HepG2 (cell line): Measurements from ENCODE around the gene CD109. TPM values are rescaled to one million over a fixed set of nuclear protein-coding genes. Genes with fewer than 3 reads are reported as not detected.

Experiments
- EZH2 ChIP-seq: conservative IDR thresholded peaks from 2 replicates; pipeline ENCODE4 v1.6.1; 2012; ENCODE audit warnings: mild to moderate bottlenecking, low read depth, low read length, moderate library complexity
- FOXA3 ChIP-seq: IDR thresholded peaks from 2 replicates; pipeline ENCODE4 v1.6.1; 2016; ENCODE audit warnings: missing genetic modification reagents, missing compliant biosample characterization
- HNF1A ChIP-seq, 2 experiments: sonication (generic) in 1 of 2; formaldehyde crosslinking in 1 of 2; IDR thresholded peaks; 2 replicates each; pipeline versions ENCODE4 v1.4.0 to v1.6.1; 2016 to 2020; ENCODE audit warnings: borderline replicate concordance in 1 of 2, low read depth in 1 of 2, mild to moderate bottlenecking in 1 of 2, missing genetic modification reagents in 1 of 2
- KDM5B ChIP-seq: sonication (generic); formaldehyde crosslinking; IDR thresholded peaks from 2 replicates; pipeline ENCODE4 v1.4.0; 2020; ENCODE audit warnings: missing genetic modification reagents, mild to moderate bottlenecking, borderline replicate concordance
- NFYB ChIP-seq: sonication (generic); formaldehyde crosslinking; IDR thresholded peaks from 2 replicates; pipeline ENCODE4 v1.4.0; 2020; ENCODE audit warnings: missing genetic modification reagents
- RBM22 ChIP-seq: fragments of 200-400 bp; formaldehyde crosslinking; optimal IDR thresholded peaks from 2 replicates; pipeline ENCODE3; 2017; ENCODE audit warnings: mild to moderate bottlenecking, low read length, moderate library complexity
- SMAD1 ChIP-seq: sonication (generic); formaldehyde crosslinking; IDR thresholded peaks from 2 replicates; pipeline ENCODE4 v1.4.0; 2020; ENCODE audit warnings: missing genetic modification reagents, low read depth, mild to moderate bottlenecking, borderline replicate concordance
- ZNF10 ChIP-seq: sonication (generic); formaldehyde crosslinking; IDR thresholded peaks from 2 replicates; pipeline ENCODE4 v1.4.0; 2020; ENCODE audit warnings: mild to moderate bottlenecking, low read depth, missing genetic modification reagents, borderline replicate concordance
- ZNF720 ChIP-seq: sonication (generic); formaldehyde crosslinking; IDR thresholded peaks from 2 replicates; pipeline ENCODE4 v1.4.0; 2020; ENCODE audit warnings: missing genetic modification reagents
- polyA plus RNA-seq, 8 experiments: library from polyadenylated mRNA; depleted of rRNA in 3 of 8; stranded (reverse) in 7 of 8; unstranded in 1 of 8; fragments of >200 nt; fragmentation: Illumina TruSeq in 4 of 8; extraction: Trizol in 4 of 8; gene quantifications; 2 replicates each; pipeline versions ENCODE4 v1.2.1 to v1.2.3, GENCODE V29; 2011 to 2016; ENCODE audit warnings: low read depth in 4 of 8, missing spikeins in 1 of 8, mixed read lengths in 1 of 8; ENCODE audit not compliant: insufficient read depth in 1 of 8
- total RNA-seq, 5 experiments: library from RNA; depleted of rRNA; stranded (reverse); fragments of >200 nt; fragmentation: Illumina TruSeq; extraction: Trizol; gene quantifications; 2 replicates each; pipeline ENCODE4 v1.2.3, GENCODE V29; 2016; ENCODE audit warnings: low read depth in 1 of 5
- TF ChIP-seq, protein P1 (sequence below): sonication (generic); formaldehyde crosslinking; IDR thresholded peaks from 2 replicates; pipeline ENCODE4 v1.5.0; 2020; ENCODE audit warnings: mild to moderate bottlenecking, missing genetic modification reagents, borderline replicate concordance
- TF ChIP-seq, protein P2 (sequence below): sonication (generic); formaldehyde crosslinking; IDR thresholded peaks from 2 replicates; pipeline ENCODE4 v1.4.0; 2020; ENCODE audit warnings: missing genetic modification reagents, borderline replicate concordance

Gene CD109
- total and polyA plus RNA-seq, 2 of the 13 experiments (the other 11 are each of a cell fraction or from before 2014, with no cell fraction given) = 0.93 to 2.1 TPM

- TF ChIP-seq, protein P1, sequence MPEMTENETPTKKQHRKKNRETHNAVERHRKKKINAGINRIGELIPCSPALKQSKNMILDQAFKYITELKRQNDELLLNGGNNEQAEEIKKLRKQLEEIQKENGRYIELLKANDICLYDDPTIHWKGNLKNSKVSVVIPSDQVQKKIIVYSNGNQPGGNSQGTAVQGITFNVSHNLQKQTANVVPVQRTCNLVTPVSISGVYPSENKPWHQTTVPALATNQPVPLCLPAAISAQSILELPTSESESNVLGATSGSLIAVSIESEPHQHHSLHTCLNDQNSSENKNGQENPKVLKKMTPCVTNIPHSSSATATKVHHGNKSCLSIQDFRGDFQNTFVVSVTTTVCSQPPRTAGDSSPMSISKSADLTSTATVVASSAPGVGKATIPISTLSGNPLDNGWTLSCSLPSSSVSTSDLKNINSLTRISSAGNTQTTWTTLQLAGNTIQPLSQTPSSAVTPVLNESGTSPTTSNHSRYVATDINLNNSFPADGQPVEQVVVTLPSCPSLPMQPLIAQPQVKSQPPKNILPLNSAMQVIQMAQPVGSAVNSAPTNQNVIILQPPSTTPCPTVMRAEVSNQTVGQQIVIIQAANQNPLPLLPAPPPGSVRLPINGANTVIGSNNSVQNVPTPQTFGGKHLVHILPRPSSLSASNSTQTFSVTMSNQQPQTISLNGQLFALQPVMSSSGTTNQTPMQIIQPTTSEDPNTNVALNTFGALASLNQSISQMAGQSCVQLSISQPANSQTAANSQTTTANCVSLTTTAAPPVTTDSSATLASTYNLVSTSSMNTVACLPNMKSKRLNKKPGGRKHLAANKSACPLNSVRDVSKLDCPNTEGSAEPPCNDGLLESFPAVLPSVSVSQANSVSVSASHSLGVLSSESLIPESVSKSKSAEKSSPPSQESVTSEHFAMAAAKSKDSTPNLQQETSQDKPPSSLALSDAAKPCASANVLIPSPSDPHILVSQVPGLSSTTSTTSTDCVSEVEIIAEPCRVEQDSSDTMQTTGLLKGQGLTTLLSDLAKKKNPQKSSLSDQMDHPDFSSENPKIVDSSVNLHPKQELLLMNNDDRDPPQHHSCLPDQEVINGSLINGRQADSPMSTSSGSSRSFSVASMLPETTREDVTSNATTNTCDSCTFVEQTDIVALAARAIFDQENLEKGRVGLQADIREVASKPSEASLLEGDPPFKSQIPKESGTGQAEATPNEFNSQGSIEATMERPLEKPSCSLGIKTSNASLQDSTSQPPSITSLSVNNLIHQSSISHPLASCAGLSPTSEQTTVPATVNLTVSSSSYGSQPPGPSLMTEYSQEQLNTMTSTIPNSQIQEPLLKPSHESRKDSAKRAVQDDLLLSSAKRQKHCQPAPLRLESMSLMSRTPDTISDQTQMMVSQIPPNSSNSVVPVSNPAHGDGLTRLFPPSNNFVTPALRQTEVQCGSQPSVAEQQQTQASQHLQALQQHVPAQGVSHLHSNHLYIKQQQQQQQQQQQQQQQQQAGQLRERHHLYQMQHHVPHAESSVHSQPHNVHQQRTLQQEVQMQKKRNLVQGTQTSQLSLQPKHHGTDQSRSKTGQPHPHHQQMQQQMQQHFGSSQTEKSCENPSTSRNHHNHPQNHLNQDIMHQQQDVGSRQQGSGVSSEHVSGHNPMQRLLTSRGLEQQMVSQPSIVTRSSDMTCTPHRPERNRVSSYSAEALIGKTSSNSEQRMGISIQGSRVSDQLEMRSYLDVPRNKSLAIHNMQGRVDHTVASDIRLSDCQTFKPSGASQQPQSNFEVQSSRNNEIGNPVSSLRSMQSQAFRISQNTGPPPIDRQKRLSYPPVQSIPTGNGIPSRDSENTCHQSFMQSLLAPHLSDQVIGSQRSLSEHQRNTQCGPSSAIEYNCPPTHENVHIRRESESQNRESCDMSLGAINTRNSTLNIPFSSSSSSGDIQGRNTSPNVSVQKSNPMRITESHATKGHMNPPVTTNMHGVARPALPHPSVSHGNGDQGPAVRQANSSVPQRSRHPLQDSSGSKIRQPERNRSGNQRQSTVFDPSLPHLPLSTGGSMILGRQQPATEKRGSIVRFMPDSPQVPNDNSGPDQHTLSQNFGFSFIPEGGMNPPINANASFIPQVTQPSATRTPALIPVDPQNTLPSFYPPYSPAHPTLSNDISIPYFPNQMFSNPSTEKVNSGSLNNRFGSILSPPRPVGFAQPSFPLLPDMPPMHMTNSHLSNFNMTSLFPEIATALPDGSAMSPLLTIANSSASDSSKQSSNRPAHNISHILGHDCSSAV = no peak
- no peak for TF ChIP-seq ZNF720 (CRISPR knock-in tag)
- TF ChIP-seq KDM5B (CRISPR knock-in tag) = no peak
- TF ChIP-seq, protein P2, sequence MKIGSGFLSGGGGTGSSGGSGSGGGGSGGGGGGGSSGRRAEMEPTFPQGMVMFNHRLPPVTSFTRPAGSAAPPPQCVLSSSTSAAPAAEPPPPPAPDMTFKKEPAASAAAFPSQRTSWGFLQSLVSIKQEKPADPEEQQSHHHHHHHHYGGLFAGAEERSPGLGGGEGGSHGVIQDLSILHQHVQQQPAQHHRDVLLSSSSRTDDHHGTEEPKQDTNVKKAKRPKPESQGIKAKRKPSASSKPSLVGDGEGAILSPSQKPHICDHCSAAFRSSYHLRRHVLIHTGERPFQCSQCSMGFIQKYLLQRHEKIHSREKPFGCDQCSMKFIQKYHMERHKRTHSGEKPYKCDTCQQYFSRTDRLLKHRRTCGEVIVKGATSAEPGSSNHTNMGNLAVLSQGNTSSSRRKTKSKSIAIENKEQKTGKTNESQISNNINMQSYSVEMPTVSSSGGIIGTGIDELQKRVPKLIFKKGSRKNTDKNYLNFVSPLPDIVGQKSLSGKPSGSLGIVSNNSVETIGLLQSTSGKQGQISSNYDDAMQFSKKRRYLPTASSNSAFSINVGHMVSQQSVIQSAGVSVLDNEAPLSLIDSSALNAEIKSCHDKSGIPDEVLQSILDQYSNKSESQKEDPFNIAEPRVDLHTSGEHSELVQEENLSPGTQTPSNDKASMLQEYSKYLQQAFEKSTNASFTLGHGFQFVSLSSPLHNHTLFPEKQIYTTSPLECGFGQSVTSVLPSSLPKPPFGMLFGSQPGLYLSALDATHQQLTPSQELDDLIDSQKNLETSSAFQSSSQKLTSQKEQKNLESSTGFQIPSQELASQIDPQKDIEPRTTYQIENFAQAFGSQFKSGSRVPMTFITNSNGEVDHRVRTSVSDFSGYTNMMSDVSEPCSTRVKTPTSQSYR (CRISPR knock-in tag) = no peak
- no peak for TF ChIP-seq FOXA3
- no peak for TF ChIP-seq EZH2
- TF ChIP-seq SMAD1 = no peak
- no peak for TF ChIP-seq NFYB (CRISPR knock-in tag)
- no peak for TF ChIP-seq HNF1A (IDR thresholded peaks at IDR 0.05; ENCODE audit: low read depth)
- TF ChIP-seq HNF1A (CRISPR knock-in tag; IDR thresholded peaks at IDR 0.05; ENCODE audit: borderline replicate concordance) = no peak
- no peak for TF ChIP-seq RBM22
- no peak for TF ChIP-seq ZNF10 (CRISPR knock-in tag)
Measured at GRCh38 chr6:73766040-73766439, 70.0 kb downstream of the CD109 start (continued).
